SHP77 treated with DMSO at 0.1 percent for 48 hours (cell line): Measurements from ENCODE around the gene CAPG.
"Not testable (repeated sequence)": the region's sequence is repeated elsewhere in the genome, so short reads cannot be mapped to it uniquely, and the experiment has no call there.

Source experiments
- DNase-seq: peaks from one replicate; lab custom pipeline; 2025; lab: John Stamatoyannopoulos, UW

The CAPG gene

DNA sequence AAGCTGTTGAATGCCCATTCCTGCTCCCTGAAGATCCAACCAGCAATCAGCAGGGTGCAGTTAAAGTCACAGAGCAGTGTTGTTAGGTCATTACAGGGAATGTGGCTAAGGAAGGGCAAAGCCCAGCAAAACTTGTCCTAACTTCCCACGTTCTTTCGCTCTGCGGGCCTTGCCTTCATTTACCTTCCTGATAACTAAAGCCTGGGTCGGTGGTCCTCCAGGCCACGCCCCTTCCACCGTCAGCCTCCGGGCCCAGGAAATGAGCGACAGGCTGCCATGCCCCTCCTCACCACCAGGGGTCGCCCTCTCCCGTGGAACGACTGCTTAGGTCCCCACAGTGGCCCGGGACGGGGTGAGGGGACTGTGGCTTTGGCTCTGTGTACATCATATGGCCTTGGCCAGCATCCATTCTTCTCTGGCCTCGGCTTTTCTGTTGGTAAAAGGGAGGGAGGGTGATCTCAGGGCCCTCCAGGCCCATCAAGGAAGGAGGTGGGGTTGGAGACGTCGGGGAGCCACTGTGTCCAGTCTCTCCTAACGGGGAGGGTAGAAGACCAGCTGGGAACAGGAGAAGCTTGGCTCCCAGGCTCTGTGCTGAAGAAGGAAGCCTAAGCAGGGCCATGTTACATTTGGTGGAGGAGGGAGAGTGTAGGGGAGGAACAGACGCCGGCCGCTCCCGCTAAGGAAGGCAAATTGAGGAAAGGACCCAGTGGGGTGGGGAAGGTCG lies 10.5 kb upstream of the CAPG start:
- peak; percentile 76 for DNase-seq

DNA sequence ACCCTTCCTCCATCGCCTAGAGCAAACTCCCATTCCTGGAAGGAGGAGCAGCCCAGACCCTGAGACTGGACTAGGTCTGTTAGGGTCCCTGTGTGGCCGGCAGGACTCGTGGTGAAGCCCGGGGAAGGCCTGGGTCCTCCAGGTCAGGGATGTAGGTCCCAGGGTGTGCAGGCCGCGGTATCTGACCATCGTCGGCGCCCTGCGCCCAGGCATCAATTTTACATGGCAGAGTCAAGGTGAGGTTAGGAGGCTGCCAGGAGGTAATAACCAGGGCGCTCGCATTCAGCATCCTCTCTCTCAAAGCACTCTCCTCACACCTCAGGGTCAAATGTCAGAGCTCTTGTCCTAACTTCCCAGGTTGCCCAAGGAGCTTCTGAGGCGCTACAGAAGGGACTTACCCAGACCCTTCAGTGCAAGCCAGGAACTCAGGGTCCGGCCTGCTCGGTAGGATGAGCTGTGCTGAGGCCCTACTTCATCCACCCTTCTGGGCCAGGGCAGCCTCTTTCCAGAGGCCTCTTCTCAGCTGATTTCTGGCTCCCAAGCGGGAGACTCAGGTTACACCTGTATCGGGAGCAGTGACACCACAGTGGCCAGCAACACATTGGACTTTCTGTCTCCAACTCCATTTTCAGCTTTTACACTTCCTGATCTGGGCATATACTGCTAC lies 9.0 kb upstream of the CAPG start:
- DNase-seq = no peak

DNA sequence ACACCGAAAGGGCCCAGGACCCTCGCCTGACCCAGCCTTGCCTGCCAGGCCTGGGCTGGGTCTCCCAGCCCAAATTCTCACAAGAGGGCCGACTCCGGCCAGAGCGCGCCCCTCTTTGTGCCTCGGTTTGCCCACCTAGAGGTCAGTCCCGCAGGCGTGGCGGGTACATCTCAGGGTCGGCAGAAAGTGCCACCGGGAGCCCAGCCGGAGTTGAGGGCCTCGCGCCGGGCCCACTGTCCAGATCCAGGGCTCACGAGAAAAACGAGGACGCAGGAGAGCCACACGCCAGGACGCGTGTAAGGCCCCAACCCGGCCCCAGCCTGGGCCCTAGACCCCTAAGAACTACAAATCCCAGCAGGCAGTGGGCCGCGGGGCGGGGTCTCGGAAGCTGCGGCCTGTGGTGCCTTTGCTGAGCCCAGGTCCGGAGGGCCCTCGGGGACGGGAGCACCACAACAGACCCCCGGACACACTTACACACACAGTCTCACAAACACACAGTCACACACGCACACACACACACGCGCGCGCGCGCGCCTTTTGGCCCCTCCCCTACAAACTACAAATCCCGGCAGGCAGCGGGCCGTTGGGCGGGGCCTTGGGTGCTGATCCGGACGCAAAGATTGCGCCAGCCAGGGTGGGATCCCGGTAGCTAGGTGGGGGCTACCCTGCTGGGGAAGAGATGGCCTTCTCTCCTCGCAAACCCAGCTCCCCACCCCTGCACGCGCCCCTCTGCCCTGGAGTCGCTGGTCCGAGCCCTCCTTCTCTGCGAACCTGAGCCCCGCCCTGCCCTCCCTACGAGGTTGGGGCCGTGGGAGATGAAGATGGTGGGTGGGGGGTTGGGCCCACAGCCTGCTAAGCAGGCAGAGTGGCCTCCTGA lies 8.2 kb upstream of the CAPG start, which contains the start of gene SH2D6:
SH2D6 (plus strand) TSS at position 583 of the 877 bp plus-strand sequence. CDS start 10,752 bp downstream, outside the sequence.
- DNase-seq = peak; percentile 55

DNA sequence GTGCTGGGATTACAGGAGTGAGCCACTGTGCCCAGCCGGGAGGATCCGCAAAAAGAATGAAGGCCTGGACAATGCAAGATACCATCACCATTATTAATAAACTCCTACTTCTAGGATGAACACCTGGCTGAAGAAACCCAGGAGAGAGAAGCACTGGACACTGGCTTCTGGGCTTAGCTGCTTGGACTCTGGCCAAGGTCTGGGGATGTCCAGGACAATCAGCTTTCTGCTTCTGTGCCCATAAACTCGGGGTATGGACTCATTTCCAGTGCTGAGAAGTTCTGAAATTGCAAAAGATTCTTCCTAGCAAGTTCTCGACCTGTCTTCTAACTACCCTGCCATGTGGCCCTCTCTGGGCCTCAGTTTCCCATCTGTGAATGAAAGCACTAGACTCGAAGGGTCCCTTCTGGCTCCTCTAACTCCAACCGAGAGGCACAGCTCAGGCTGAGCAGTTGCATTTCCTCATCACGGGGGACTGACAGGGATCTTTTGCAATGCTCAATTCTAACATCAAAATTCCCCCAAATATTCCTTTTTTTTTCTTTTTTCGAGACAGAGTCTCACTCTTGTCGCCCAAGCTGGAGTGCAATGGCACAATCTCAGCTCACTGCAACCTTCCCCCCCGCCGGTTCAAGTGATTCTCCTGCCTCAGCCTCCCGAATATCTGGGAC lies 5.9 kb upstream of the CAPG start:
- no peak for DNase-seq

DNA sequence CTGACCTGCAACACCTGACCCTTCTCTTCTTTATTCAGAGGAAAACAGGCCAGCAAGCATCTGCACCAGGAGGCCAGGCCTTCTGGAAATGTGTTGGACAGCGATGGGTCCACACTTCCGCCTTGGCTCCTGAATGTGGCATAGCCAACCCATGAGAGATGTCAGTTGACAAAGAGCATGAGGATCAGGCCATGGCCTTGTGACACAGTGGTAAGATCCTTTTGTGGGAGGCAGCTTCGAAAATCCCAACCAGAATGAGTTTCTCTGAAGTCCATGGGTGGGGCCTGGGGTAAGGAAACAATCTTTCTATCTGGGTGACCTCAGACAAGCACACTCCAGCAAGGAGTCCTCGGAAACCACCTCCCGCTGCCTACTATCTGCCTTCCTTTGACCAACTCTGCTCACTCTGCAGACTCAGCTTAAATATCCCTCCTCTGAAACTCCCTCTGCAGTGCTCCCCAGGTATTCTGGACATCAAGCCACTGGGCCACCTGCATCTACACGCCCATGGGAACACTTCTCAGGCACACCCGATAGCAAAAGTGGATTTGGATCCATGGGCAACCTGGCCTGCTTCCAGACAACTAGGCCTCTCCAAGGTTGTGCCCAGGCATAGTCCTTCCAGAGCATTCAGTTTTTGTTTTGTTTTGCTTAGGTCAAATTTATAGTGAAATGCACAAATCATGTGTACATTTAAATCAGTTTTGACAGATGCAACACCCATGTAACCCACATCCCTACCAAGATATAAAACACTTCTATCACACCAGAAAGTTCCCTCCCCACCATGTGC lies 4.8 kb upstream of the CAPG start:
- DNase-seq = no peak

DNA sequence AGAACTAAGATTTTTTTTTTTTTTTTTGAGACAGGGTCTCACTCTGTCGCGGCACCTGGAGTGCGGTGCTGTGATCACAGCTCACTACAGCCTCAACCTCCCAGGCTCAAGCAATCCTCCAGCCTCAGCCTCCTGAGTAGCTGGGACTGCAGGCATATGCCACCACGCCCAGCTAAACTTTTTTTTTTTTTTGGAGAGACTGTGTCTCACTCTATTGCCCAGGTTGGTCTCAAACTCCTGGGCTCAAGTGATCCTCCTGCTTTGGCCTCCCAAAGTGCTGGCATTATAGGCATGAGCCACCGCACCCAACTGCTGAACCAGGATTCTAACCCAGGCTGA lies 4.2 kb upstream of the CAPG start:
- DNase-seq = not testable (repeated sequence)

DNA sequence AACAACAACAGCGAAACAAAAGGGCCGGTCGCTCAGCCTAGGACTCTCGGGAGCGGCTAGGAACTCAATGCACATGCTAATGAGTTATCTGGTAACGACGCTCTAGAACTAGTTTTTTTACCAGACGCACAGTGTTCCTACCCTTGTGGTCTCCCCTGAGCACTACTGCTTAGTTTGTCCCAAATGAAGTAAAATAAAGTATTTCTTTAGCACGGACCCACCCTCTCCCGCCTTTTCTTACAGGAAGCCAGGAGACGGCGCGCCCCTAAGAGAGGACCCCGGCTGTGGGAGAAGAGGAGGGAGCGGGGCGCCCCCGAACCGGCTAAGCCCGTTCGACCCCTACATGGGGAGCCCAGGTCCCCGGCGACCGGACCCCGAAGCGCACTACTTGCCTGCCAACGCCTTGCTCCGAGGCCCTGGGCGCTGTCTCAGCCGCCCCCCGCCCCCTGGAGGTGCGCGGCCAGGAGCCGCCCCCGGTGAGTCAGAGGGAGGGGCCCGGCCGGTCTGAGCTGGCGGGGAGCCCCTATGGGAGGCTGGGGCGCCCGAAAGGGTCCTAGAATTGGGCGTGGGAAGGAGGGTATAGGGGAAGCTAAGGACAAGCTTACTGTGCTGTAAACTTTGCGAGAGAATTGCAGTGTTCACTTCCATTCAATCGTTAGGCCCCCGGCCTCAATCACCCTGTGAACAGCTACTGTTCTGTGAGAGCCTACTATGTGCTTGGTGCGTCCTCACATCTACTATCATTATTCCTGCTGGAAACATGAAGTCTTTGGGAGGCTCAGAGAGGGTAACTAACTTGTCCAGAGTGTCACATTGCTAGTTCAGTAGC lies 3.6 kb upstream of the CAPG start:
- no peak for DNase-seq

DNA sequence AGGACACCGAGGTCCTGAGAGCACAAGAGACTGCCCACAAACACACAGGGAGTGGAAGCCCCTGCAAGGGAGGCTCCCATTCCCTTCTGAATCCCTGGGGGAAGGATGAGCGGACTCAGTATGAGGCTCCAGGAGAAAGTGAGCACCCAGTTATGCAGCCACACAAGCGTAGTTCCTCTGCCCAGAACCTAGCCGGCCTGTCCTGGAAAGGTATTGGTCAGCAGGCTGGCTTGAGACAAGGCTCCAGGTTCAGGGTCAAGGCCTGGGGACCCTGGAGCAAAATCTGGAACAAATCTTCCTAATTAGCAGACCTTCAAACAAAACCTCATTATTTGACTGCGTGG lies 1.2 kb upstream of the CAPG start:
- no peak for DNase-seq

DNA sequence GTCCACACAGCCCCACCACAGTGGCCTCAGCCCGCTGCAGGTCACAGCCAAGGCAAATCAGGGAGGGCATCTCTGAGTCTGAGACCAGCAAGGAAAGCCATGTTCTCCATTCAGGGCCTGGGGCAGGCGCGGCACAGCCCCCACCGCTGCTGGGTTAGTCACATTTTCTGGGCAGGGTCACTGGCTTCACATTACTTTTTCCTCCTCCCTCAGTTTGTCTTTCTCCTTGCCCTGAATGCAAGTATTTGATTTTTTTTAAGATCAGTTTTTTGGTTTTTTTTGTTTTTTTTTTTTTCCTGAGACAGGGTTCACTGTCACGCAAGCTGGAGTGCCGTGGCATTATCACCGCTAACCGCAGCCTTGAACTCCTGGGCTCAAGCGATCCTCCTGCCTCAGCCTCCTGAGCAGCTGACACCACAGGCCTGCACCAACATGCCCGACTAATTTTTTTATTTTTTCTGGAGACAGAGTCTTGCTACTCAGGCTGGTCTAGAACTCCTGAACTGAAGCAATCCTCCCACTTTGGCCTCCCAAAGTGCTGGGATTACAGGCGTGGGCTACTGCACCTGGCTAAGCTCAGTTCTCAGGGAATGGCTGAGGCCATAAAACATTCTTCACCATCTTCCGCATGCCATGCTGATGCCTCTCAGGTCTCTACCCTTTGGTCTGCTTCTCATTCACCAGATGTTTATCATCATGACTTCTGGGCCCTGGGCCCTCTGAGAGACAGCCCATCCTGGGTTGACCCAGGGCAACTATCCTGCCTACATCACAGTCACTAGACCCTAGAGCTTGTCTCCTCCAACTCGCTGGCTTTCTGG lies 628 bp upstream of the CAPG start:
- DNase-seq = no peak

DNA sequence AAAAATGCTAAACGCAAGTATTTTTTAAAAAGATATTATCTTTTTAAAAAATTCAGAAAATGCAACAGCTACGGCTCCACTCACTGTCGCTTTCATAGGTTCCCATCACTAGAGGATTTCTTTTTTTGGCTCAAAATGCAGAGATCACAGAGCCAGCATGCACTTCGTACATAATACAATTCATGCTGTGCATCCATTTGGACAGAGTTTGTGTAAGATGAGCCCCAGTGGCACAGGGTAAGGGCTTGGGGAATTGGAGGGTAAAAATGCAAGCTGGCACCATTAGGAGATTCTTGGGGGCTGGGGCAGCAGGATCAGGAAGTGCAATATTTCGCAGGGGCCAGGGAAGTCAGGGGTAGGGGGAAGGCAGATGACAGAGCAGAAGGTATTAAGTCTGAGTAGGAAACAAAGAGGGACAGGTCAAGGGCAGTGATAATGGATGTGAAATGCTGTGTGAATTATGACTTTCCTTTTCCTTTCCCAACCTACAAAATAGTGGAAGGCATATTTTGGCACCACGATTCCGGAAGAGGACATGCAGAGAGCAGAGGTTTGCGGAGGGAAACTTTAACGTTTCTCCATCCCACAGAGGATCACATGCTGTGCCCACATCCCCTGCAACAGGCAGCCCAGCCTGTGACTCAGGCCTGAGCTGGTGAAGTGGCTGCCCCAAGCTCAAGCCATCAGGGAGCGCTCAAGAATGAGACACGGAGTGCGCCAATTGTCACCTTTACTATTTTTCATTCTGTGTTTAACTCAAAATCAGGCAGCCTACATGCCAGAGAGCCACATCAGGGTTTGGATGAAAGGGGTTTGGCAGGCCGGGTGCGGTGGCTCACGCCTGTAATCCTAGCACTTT lies 4.7 kb downstream of the CAPG start:
- DNase-seq = no peak

DNA sequence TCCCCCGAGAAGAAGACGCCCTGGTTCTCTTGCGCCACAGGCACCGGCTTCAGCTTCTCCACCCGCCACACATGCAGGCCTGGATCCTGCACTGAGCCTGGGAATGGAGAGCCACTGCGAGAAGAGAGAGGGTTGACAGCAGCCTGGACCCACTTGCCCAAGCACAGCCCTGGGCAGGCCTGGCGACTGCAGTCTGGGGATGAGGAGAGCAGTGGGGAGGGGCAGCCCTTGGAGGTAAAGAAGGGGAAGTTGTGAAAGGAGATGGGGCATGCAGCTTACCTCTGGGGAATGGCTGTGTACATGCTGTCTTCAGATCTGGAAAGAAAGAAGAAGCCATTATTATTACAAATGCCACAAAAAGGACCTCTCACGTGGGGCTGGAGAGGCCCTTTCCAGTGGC lies 8.3 kb downstream of the CAPG start:
- no peak for DNase-seq

DNA sequence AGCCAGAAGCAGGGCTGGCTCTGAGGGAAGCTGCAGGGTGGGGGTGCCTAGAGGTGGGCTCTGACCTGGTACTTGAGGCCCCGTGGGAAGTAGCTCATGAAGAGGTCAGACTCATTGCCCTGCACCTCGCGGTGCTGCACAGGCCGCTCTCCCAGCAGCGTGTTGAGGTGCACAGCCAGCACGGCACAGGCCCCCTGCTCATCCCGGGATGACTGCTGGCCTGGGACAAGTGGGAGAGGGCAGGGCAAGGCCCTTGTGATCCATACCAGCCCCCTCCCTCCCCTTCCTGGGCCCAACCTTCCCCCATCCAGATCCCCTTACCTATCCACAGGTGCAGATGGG lies 8.7 kb downstream of the CAPG start:
- no peak for DNase-seq

DNA sequence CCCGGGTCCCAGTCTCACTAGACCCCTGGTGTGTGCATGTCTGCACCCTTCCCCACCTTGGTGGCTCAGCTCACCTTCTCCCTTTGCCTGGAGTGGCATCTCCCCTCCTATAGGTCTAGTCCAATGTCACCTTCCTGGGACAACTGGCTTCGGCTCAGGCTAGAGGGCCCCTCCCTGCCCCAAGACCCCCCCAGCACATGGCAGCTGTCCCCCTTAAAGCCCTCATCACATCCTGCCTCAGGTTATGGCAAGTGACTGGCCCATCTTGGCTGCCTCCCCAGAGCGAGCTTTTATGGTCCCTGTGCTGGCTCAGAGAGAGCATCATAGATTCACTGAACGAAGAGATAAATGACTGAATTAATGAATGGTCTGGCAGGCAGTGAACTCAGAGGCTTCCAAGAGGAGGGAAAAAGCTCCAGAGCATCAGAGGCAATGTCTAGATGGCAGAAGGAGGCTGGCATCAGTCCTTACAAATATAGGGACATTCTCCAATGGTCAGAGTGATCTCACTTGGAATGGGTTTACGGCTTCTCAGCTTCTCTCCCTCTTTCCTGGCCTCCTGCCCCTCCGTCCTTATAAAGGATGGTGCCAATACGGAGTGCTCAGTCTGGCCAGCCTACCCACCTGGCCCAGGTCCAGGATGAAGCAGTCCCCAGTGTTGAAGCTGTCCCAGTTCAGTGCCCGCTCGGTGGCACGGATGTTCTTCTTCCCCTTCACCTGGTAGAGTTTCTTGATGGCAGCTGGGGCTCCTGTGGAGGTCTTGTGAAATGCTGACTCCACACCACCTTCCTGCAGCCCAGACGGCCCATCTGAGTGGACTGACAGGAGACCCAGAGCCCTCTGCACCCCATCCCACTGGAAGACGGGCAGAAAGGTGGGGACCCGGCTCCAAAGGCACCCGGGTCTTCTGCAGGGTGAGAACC lies 9.4 kb downstream of the CAPG start:
- DNase-seq = no peak

DNA sequence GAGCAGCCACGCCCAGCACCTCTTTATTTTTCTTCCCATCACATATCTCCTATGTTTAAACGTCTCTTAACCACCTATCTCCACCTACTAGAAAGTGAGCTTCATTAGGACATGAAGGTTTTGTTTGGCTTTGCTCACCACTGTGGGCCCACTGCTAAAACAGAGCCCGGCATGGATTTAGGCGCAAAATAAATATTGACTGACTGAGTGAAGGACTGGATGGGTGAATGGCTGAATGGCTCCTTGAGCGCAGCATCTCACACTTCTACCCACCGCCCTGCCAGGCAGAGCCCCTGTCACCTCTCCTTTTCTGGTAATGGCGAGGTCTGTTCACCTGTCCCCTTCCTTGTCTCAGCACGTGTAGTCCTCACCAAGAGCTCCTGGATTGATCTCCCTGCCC lies 10.1 kb downstream of the CAPG start:
- no peak for DNase-seq

DNA sequence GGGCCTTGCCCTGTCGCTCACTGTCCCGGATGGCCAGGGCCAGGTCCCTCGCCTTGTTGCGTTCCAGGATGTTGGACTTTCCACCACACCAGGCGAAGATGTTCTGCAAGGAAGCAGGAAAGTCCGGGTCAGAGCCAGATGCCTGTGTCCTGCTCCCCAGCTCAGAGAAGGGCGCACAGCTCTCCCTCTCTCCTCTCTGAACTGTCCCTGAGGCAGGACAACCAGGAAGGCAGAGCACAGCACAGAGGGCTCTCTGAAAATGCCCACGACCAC lies 11.0 kb downstream of the CAPG start:
- no peak for DNase-seq

DNA sequence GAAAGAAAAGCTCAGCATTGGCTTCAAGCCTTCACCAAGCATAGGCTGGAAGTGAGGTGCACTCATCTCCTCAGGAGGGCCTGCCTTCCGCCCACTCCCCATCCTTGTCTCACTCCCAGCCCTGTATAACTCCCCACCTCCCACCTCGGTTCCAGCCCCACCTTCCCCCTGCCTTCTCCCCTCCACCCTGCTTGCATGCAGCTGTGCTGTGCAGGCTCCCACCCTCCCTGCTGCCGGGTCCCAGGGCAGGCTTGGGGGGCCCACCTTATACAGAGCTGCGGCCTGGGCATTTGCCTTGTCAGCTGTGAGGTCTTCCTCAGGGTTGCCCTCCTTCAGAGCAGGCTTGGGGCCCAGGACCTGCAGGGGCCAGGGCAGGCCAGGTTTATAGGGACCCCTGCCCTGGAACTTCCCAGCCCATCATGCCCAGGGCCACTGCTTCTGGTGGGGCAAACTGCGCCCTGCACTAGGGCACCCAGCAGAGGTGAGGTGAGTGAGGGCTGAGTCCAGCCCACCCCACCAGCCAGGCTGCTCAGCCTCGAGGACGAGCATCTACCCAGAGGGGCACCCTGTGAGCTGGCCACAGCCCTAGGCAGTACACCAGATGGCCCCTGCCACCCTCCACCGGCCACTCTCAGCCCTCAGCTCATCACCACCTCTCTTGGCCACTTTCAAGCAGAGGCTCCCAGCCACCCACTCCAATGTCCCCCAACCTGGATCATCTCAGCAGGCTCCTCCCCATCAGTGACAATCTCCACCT lies 11.6 kb downstream of the CAPG start:
- no peak for DNase-seq

DNA sequence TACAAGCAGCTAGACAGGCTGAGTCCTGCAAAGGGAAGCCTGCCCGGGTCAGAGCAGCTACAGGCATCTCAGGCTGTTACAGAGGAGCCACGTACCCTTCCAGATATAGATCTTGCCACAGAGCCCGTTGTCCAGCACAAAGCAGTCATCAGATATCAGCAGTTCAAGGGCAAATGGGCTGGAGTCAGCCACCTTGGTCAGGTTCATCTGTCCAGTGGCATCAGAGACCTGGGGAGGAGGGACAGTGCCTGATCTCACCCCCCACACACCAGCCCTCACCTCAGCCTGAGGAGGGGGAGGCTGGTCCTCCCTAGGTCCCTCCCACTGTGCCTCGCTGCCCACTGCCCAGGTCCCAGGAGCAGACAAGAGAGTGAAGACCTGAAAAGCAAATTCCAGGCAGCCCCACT lies 12.2 kb downstream of the CAPG start:
- DNase-seq = no peak
